ENCODE data around the gene TMPRSS11D.

TMPRSS11D gene

DNA sequence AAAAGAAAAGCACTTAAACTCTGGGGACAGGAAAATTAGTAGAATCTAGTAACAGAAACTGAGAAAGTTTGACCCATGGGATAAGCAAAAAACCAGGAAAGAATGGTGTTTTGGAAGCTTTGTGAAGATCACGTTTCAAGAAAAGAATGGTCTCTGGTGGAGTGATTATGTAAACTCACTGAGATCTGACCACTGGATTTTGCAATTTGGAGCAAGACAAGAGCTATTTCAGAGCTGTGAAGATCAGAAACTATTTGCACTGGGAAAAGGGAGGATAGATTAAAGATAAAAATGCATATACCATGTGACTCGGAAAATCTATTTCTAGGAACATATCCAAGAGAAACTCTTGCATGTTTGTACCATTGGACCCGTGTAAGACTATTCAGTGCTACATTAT lies 4.3 kb downstream of the TMPRSS11D start:
- TF ChIP-seq, protein P1, sequence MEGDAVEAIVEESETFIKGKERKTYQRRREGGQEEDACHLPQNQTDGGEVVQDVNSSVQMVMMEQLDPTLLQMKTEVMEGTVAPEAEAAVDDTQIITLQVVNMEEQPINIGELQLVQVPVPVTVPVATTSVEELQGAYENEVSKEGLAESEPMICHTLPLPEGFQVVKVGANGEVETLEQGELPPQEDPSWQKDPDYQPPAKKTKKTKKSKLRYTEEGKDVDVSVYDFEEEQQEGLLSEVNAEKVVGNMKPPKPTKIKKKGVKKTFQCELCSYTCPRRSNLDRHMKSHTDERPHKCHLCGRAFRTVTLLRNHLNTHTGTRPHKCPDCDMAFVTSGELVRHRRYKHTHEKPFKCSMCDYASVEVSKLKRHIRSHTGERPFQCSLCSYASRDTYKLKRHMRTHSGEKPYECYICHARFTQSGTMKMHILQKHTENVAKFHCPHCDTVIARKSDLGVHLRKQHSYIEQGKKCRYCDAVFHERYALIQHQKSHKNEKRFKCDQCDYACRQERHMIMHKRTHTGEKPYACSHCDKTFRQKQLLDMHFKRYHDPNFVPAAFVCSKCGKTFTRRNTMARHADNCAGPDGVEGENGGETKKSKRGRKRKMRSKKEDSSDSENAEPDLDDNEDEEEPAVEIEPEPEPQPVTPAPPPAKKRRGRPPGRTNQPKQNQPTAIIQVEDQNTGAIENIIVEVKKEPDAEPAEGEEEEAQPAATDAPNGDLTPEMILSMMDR (IDR thresholded peaks at IDR 0.05; ENCODE audit: insufficient read depth, low read length, poor library complexity, severe bottlenecking) = no peak
- Histone ChIP-seq H3K27me3 (replicated peaks; ENCODE audit: control insufficient read depth, insufficient read depth, low read length) (no peaks in the 10 kb centered on the region), H3K36me3 (ENCODE audit: control insufficient read depth, insufficient read depth, low read length) (no peaks in the 10 kb centered on the region), H3K4me3 (replicated peaks; ENCODE audit: low read depth, low read length) (no peak overlapping the region)
- no peak for DNase-seq (ENCODE audit: extremely low read depth, insufficient read length)

DNA sequence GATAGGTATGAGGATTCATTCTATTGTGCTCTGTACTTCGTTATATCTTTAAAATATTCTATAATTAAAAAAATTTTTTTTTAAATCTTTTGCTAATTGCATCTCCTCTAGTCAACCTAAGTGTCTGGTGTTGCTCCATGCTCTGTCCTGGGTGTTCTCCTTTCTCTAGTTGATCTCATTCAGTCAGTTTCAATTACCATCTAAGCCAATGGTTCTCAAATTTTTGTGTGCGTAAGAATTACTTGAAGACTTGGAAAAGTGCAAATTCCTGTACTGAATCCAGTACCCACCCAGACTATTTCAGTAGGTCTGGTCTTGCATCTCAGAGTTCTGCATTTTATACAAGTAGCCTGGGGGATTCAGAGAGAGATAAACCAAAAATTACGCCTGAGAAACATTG lies 6.7 kb downstream of the TMPRSS11D start:
- no peaks in the 10 kb centered on the region for H3K27me3 ChIP-seq (replicated peaks; ENCODE audit: control insufficient read depth, insufficient read depth, low read length)
- DNase-seq (ENCODE audit: extremely low read depth, insufficient read length) = no peak
- TF ChIP-seq, protein P1 (IDR thresholded peaks at IDR 0.05; ENCODE audit: insufficient read depth, low read length, poor library complexity, severe bottlenecking) = no peak
- H3K4me3 ChIP-seq (replicated peaks; ENCODE audit: low read depth, low read length) = no peak overlapping the region
- H3K36me3 ChIP-seq (ENCODE audit: control insufficient read depth, insufficient read depth, low read length) = no peaks in the 10 kb centered on the region

DNA sequence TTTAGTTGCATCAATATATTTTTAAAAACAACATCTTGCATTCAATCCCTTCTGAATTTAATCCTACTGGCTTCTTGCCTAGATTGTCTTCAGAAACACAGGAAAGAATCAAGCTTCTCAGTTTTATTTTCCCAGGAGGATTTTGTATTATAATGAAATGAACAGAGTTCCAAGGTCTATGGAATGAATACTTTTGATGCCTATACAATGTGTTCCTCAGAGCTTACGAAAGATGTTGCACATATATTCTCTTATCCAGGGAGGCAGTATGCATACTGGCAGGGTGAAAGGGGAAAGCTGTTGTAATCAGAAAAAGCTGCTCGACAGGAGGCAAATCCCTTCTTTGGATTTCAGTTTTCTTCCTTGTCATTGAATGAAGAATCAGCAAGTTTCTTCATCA lies 8.8 kb downstream of the TMPRSS11D start:
- no peak for DNase-seq (ENCODE audit: extremely low read depth, insufficient read length)
- H3K4me3 ChIP-seq (replicated peaks; ENCODE audit: low read depth, low read length) = no peak overlapping the region
- TF ChIP-seq, protein P1 (IDR thresholded peaks at IDR 0.05; ENCODE audit: insufficient read depth, low read length, poor library complexity, severe bottlenecking) = no peak
- H3K36me3 ChIP-seq (ENCODE audit: control insufficient read depth, insufficient read depth, low read length) = no peaks in the 10 kb centered on the region
- H3K27me3 ChIP-seq (replicated peaks; ENCODE audit: control insufficient read depth, insufficient read depth, low read length) = no peaks in the 10 kb centered on the region

DNA sequence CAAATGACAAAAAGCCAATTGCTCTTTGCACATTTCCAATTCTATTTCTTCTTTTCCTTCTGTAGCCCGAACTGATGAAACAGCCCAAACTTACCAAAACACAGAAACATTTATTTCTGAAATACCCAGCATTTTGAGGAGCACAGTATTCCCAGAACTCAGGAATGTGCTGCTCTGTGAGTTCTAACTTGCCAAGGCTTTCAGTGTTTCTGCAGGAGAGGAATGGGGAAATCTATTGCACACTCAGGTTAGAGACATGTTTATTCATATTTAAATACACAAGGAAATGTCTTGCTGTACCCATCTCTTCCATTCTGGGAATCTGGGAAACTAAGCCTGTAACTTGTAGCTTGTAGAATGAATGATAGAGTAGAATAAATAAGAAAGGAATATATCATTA lies 10.7 kb downstream of the TMPRSS11D start:
- Histone ChIP-seq H3K4me3 (replicated peaks; ENCODE audit: low read depth, low read length) (no peak overlapping the region), H3K27me3 (replicated peaks; ENCODE audit: control insufficient read depth, insufficient read depth, low read length) (no peaks in the 10 kb centered on the region), H3K36me3 (ENCODE audit: control insufficient read depth, insufficient read depth, low read length) (no peaks in the 10 kb centered on the region)
- DNase-seq (ENCODE audit: extremely low read depth, insufficient read length) = no peak
- TF ChIP-seq, protein P1 (IDR thresholded peaks at IDR 0.05; ENCODE audit: insufficient read depth, low read length, poor library complexity, severe bottlenecking) = no peak

DNA sequence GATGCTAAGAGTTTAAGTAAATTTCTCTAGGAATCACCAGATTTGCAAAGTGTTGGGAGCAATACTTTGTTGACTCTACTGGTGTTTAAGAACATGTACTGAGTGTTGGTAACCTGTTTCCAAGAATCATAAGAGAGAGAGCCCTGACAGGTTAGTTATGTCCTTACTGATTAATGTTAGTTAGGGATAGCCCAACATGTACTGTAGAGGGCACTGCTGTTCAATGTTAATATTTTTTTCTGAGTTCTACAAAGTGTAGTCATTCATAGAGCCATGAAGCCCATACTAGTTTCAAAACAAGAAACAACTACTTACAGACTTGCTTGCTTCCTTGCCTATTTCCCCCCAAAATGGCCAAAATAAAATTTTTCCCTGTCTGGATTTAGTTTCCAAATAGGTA lies 11.9 kb downstream of the TMPRSS11D start:
- no peak for DNase-seq (ENCODE audit: extremely low read depth, insufficient read length)
- Histone ChIP-seq H3K4me3 (replicated peaks; ENCODE audit: low read depth, low read length) (no peak overlapping the region), H3K27me3 (replicated peaks; ENCODE audit: control insufficient read depth, insufficient read depth, low read length) (no peaks in the 10 kb centered on the region), H3K36me3 (ENCODE audit: control insufficient read depth, insufficient read depth, low read length) (no peaks in the 10 kb centered on the region)
- TF ChIP-seq, protein P1 (IDR thresholded peaks at IDR 0.05; ENCODE audit: insufficient read depth, low read length, poor library complexity, severe bottlenecking) = peak; percentile 48

DNA sequence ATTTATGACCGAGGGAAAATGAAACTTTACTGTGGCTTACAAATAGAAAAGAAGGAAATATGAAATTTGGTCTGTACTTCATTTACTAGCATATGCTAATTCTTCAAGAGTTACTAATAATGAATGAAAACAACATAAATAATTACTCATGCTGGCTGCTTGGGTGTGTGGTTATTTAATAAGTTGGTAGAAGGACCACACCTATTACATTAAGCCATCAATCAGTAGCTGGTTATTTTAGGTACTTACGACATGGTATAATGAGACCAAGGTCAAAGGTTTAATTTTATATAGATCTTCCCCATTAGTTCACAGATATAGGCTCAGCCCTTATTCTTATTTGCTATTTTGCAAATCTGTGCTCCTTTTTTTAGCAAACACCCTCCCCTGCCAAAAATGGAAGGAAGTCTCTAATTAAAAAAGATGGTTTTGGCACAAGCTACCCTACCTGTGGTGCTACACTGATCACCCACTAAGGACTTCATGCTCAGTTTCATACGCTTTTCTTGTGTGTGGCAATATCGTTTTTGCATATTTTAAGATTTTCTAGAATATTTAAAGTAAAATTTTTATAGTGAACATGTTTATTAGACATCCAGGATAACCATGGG lies 14.1 kb downstream of the TMPRSS11D start:
- no peaks in the 10 kb centered on the region for H3K27me3 ChIP-seq (replicated peaks; ENCODE audit: control insufficient read depth, insufficient read depth, low read length)
- no peak for DNase-seq (ENCODE audit: extremely low read depth, insufficient read length)
- H3K36me3 ChIP-seq (ENCODE audit: control insufficient read depth, insufficient read depth, low read length) = no peaks in the 10 kb centered on the region
- TF ChIP-seq, protein P1 (IDR thresholded peaks at IDR 0.05; ENCODE audit: insufficient read depth, low read length, poor library complexity, severe bottlenecking) = no peak
- no peak overlapping the region for H3K4me3 ChIP-seq (replicated peaks; ENCODE audit: low read depth, low read length)
